ENCODE measurements around the gene INPP5A.
"Not testable (repeated sequence)": the region's sequence is repeated elsewhere in the genome, so short reads cannot be mapped to it uniquely, and the experiment has no call there.

Gene INPP5A, protein sequence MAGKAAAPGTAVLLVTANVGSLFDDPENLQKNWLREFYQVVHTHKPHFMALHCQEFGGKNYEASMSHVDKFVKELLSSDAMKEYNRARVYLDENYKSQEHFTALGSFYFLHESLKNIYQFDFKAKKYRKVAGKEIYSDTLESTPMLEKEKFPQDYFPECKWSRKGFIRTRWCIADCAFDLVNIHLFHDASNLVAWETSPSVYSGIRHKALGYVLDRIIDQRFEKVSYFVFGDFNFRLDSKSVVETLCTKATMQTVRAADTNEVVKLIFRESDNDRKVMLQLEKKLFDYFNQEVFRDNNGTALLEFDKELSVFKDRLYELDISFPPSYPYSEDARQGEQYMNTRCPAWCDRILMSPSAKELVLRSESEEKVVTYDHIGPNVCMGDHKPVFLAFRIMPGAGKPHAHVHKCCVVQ

GRCh38 chr10:132537684-132538001, at the start of gene INPP5A:
INPP5A (plus strand) TSS chr10:132537787; CDS start chr10:132538097, 310 bp downstream.
- DNase-seq: no peak

DNA sequence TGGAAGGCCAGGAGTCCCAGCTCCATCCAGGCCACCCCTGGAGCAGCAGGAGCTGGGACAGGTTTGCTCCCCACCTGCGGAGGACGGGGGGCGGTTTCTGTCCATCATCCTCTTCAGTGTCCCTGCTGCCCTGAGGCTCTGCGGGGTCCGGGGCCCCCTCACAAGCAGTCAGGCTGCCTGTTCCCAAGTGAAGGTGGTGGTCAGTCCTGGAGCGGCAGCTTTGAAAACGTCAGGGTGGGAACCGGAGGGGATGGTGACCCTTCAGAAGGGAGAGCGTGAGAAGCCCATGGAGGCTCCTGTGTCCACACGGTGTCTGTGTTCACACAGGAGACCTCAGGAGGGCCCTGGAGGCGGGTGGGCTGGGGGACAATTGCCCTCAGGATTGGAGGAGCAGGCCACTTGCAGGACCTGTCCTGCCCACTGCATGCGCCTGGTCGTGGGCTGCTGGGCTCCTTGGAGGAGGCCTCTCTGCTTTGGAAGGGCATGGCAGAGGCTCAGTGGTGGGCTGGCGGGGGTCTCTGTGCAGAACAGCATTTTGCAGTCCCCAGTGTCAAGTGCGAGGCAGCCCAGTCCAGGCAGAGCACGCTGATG, 49.3 kb upstream of the INPP5A start:
- peak; percentile 15 for DNase-seq

DNA sequence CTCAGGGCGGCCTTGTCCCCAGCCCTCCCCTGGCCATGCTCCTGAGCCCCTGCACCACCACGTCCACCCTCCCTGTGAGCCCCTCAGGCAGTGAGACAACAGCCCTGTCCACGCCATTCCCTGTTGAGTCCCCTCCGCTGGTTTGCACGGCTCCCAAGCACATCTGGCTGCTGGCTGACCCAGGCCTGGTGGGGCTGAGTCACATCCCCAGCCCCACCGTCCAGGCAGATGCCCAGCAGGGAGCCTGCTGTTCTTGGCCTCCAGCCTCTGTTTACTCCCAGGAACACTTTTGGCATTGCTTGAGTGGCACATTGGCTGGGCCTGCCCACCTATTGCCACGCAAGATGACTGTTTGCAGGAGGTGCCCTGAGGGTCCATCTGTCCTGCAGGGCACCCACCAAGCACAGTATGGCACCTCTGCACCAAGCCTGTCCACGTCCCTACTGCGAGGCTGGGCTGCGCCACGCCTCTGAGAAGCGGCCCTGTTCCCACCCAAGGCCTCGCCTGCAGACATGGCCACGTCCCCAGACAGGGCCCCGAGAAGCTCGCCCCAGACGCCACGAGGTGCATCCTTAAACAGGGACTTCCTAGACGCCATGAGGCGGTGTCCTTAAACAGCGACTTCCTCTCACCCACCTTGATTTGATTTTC, 48.4 kb upstream of the INPP5A start:
- peak; percentile 15 for DNase-seq

GRCh38 chr10:132489704-132490534, 47.7 kb upstream of the INPP5A start:
- peak; percentile 10 for DNase-seq

DNA sequence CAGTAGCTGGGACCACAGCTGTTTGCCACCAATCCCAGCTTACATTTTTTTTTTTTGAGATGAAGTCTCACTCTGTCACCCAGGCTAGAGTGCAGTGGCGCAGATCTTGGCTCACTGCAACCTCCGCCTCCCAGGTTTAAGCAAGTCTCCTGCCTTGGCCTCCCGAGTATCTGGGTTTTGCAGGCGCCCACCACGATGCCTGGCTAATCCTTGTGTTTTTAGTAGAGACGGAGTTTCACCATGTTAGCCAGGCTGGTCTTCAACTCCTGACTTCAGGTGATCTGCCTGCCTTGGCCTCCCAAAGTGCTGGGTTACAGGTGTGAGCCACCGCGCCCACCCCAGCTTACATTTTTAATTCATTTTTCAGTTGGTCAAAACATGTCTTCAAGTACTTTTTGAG, 46.1 kb upstream of the INPP5A start:
- not testable (repeated sequence) for DNase-seq

DNA sequence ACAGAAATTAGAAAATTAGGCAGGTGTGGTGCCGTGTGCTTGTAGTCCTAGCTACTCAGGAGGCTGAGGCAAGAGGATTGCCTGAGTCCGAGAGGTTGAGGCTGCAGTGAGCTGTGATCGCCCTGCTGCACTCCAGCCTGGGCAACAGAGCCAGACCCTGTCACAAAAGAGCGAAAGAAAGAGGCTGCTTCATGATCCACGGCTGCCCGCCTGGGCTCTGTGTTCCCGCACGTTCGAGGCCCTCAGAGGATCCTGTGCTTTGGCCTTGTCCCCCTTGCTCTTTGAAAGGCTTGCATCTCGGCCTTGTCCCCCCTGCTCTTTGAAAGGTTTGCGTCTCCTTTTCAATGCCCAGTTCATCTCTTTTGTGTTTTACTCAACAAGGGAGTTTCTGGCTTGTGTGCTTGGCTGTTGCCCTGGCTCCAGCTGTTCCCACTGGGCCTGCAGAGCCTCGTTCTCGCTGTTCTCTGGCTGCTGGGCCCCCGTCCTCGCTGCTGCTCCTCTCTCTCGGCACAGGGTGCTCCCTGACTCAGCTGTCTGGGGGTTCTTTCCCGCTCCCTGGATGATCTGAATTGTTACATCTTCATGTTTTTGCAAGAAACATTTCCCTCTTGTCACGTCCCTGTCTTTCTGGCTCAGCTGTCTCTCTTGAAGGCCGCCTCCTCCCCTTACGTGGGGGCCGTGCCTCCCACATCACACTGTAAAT, 45.1 kb upstream of the INPP5A start:
- peak; percentile 26 for DNase-seq

DNA sequence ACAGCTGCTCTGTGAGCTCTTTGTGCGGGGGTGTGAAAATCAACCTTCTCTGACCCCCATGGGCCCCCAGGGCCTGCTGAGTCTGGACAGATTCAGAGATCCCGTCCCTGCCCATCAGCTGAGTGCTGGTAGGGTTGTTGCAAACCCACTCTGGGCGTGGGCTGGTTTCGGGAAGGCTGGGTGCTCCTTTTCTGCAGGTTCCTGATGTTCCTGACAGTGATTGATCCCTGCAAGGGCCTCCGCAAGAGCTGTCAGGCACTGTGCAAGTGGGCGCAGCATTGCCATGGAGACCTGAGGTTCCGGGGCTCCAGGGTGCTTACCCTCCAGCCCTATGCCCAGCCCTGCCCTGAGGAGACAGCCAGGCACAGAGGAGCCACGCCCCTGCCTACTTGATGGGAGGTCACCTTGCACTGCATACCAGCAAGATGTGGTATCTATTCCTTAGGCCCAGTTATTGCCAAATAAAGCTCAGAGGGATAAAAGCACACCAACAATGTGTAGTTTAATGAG, 44.3 kb upstream of the INPP5A start:
- peak; percentile 12 for DNase-seq

GRCh38 chr10:132493756-132494290, 43.8 kb upstream of the INPP5A start:
- DNase-seq: peak; percentile 3

DNA sequence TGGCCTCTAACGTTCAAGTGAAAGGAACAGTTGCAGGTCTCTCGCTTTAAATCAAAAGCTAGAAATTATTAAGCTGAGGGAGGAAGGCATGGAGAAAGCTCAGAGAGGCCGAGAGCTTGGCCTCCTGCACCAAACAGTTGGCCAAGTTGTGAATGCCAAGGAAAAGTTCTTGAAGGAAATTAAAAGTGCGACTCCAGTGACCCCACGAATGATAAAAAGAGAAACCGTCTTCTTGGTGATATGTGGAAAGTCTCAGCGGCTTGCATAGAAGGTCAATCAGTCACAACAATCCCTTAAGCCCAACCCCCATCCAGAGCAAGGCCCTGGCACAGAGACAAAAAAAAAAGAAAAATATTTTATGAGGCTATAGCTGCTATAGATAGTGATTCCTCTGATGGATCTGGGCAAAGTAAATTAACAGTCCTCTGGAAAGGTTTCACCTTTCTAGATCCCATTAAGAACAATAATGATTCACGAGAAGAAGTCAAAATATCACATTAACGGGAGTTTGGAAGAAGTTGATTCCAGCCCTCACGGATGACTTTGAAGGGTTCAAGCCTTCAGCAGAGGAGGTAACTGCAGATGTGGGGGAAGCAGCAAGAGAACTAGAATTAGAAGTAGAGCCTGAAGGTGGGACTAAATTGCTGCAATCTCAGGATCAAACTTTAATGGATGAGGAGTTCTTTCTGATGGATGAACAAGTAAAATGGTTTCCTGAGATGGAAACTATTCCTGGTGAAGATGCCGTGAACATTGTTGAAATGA, 42.5 kb upstream of the INPP5A start:
- peak; percentile 7 for DNase-seq

DNA sequence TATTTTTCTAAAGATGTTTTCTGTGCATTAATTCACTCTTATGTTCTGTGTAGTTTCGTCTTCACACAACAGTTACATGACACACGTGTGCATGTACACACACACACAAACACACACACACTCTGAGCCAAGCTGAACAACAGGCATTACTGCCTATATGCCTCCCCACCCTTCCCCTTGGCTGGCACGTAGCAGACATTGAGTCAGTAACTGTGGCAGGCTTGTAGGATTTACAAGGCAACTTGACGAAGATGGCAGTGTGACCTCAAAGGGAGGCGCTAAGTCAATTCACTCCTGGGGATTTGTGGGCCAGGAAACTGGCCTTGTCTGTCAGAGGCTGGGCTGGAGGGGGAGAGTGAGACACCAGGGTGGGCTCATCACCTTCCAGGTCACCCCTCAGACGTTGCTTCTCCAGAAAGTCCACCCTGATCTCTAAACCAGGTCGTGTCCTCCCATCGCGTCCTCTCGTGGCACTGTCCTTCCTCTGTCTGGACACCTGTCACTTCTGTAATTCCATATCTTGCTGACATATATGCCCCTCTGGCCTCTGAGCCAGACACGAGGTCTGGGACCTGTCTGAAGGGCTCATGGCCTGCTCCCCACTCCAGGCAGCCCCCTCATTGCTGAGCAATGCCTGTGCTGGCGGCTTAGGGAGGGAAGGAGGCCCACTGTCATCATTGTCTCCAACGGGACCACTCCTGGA, 41.1 kb upstream of the INPP5A start:
- peak; percentile 22 for DNase-seq

DNA sequence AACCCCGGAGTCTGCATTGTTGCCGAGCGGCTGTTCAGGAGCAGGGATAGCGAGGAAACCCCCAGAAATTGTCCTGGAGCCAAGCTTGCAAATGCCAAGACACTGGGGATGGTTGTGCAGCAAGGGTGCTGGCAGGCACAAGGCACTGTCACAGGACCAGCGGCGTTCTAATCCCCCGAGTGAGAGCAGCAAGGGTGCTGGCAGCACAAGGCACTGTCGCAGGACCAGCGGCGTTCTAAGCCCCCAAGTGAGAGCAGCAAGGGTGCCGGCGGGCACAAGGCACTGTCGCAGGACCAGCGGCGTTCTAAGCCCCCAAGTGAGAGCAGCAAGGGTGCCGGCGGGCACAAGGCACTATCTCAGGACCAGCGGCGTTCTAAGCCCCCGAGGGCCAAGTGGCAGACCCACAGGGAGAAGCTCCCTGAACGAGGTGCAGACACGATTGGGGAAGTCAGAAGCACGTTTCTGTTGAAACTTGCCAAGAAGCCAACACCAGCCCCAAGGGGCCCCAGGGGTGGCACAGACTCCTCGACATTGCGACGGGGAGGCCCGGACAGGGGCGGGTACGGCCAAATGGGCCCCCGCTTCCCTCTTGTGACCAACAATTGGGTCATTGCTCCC, 40.4 kb upstream of the INPP5A start:
- peak; percentile 22 for DNase-seq

DNA sequence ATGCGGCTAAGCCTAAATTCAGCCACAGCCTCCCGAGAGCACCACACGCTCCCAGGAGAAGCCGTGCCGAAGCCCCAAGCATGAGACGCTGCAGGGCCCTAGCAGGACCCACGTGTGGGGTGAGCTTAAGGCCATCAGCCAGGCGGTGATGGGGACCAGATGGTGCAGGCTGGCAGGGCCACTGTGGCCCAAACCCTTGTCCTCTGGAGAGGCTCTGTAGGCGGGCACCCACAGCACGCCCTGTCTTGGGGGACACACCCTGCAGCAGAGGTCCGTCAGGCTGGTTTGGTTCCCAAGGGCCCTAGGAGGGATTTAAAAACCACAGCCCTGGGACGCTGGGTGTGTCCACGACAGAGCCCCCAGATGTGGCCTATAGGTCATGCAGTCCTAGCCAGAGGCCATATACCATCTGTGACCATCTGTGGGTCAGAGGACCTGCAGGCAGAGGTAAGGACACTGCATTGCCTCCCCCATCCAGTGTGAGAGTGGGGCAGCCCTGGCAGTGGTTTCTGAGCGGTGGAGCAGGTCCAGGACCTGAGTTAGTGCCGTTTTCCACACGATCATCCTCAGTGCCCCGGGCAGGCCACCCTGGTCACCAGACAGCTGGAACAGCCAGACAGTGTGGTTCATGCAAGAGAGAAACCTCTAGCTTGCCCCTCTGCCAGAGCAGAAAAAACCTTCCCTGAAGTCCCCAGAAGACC, 39.6 kb upstream of the INPP5A start:
- DNase-seq: peak; percentile 29

DNA sequence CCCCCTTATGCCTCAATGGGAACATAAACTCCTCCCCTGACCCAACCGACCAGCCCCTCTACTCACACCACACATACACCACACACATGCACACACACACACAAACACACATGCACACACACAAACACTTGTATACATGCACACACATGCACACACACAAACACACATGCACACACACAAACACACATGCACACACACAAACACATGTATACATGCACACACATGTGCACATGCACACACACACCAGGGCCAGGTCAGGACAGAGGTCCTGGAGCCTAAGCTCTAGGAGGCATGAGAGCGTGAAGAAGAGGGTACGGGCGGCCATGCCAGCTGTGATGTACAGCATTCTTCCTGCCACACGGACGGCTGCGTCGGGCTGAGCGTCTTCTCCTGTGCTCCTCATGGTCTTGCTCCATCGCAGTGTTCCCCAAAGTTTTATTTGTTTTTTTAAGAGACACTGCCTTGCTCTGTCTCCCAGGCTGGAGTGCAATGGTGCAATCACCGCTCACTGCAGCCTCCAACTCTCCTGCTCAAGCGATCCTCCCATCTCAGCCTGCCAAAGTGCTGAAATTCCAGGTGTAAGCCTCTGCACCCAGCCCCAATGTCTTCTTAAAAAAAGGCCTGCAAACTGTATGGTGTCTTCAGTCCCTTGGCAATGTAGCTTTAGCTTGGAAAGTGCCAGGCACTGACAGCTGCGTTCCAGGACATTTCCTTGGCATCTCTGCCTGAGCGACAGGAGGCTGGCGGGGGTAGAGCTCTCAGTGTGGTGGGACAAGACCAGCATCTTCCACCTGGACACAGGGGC, 38.8 kb upstream of the INPP5A start:
- DNase-seq: peak; percentile 13

DNA sequence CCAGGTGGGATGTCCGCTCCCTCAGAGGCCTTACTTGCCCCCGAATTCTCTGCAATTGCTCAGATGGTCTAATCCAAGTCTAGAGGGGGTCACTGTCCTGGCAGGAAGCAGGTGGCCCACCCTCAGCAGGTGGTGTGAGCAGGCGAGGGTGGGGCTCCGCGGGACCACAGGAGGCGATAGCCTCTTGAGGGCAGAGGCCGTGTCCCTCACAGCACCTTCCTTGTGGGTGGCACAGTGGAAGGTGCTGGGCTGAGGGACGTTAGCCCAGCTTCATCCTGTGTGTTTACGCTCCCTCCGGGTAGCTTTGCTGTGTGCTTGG, 38.3 kb upstream of the INPP5A start:
- peak; percentile 12 for DNase-seq

GRCh38 chr10:132500781-132501415, 36.7 kb upstream of the INPP5A start:
- DNase-seq: peak; percentile 9

DNA sequence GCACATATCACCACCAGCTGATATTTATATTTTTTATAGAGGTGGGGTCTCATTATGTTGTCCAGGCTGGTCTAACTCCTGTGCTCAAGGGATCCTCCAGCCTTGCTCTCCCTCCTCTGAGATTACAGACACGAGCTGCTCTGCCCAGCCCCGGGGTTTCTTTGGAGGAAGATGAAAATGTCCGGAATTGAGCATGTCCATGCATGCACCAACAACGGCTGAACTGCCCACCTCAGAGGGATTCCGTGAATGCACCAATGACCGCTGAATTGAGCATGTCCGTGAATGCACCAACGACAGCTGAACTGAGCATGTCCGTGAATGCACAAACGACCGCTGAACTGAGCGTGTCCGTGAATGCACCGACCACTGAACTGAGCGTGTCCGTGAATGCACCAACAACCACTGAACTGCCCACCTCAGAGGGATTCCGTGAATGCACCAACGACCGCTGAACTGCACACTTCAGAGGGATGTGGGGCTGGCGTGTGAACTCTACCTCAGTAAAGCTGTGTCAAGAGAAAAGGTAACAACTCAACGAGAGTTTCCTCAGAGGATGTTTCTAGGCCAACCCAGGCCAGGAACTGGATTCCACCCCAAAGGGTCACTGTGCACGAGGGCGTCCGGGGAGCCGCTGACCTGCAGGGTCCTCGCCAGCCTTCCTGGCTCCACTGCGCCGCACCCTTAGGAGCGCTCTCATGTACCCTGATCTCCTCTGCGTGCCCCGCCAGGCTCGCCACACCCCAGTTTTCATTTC, 34.9 kb upstream of the INPP5A start:
- peak; percentile 13 for DNase-seq

Data from femur (tissue), 1 donor.